ENCODE results near the gene PRTFDC1.

PRTFDC1 gene

DNA sequence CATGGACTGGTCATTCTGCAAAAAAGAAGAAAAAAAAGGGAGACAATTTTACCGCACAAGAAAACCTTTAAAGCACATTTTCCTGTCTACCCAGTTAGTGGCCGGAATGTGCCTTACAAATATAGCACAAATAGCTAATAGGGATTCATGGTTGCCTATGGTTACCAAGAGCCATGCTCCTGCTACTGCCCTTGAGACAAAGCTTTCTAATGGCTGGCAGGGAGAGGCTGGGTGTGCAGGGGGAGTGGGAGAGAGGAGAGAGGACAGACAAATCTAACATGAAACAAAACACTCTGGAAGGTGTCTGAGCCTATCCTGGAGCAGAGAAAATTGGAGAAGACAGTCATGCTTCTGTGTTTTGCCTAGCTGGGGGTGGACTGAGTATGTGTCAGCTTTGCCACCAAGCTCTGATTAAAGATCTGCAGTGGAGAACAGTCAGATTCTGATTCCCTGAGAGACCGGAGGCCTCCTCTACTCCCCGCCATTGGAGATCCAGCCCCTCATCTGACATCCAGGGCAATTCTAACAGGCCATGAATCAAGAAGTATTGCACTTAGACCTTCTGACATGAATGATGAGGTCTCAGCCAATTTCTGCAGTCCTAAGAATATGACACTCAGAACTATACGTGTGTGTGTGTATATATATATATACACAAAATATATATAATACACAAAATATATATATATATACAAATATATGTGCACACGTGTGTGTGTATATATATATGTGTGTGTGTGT is 80.2 kb downstream of the PRTFDC1 start:
- DNase-seq (ENCODE audit: low read depth), result no peak

DNA sequence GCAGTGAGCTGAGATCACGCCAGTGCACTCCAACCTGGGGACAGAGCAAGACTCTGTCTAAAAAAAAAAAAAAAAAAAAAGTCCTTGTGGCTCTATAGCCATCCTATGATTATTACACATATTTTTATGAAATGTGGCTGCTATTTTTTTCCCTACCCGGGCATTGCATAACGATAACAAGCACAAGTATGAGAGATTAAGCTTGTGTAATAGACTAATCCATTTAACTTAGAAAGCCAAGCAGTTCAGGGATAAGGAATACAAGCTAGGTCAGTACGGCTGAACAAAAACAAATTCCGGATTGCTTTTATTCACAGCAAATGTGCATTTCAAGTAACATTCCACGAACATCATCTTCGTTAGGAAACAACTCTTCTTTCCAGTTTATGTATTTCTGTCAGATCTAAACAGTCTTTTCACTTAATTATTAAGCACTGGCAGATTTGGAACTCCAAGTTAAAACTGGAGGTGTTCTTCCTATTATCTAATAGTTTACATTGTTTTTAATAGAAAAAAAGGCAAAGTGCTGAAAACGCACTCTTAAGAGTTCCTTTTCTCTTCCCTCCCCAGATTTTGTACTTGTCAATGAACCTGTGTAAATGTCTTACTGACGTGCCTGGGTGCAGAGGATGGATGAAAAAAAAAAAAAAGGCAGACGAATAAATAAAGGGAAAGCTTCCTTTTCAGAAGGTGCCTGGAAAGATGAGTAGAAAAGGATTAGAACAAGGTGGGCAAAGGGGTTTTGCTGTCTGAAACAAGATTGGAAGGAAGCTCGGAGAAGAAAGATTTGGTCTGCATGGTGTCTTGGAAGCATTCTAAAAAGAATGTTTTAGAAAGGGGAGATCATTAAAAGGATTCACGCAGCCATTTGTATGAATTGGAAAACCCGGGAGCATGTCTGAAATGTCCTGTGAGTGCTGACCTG is 81.1 kb downstream of the PRTFDC1 start:
- no peak for DNase-seq (ENCODE audit: low read depth)

DNA sequence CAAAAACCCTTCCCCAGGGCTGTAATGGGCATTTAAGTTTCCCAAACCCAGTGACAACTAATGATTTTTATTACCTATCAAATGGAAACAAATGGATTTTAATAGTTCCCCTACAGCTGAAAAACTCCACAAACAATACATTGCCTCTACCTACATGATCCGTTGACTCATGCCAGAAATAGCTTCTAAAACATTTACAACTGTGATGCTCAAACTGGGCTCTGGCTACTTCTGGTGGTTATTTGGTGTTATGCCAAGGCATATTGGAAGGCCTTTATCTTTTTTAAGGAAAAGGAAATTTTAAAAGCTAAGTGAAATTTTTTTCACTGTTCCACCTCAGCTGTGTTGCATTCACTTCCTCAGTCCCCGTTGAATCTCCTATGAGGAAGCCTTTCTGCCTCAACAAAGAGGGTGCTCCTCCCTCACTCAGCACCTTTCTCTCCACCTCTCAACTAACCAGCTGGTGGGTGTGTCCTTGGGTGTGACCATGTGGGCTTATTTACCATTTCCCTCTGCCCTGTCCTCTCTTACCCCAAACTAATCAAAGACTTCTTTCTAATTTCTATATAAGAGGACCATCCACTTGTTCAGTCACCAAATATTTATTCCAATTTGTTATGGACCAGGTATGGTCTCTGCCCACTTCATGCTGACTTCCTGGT is 82.9 kb downstream of the PRTFDC1 start:
- no peak for DNase-seq (ENCODE audit: low read depth)

DNA sequence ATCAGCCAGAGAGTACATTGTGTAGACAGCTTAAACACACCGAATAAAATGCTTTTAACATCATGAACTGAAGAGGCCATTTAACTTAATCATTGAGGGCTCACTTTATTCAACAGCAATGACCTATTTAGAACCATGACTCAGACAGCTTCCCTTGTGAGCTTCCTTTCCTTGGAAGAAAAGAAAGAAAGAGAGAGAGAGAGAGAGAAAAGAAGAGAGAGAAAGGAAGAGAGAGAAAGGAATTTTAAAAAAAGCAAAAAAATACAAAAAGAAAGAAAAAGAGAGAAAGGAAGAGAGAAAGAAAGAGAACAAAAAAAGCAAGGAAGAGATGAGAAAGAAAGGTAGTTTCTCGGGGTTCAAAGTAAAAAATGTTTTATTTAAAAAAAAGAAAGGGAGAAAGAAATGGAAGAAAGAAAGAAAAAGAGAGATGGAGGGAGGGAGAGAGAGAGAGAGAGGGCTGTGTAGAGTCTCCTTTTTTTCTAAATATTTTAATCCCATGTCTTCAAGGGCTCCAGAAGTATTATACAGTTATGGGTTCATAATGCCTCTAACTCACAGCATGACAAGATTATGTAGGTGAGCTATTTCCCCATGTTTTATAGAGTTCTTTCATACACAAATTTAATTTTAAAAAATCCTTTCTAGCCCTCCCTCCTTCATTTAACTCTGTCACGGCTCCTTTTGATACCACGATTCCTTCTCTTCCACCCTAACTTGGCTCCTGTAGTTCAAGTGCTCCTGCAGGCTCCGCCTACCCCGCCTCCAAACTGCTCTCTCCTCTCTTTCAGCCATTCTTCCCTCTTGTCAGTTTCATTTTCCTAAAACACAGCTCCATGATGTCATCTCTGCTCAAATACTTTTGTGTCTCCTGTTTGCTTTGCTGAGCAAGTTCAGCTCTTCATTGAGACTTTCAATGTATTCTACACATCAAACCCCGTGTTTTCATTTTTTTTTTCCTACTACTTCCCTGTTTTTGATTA is 85.5 kb downstream of the PRTFDC1 start:
- DNase-seq (ENCODE audit: low read depth), result no peak

DNA sequence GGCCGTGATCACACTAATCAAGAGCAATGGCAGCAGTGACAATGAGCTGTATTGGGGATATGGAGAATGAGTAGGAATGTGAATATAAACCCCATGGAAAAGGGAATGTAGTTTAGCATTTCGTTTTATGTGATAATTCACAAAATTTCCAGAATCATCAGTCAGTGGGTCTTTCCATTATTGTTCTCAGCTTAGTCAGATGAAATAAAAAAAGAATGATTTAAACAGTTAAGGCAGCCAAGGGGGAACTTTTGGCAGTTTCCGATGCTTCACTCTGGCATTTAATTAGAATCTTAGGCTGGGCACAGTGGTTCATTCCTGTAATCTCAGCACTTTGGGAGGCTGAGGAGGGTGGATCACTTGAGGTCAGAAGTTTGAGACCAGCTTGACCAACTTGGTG is 86.6 kb downstream of the PRTFDC1 start:
- DNase-seq (ENCODE audit: low read depth), result no peak

DNA sequence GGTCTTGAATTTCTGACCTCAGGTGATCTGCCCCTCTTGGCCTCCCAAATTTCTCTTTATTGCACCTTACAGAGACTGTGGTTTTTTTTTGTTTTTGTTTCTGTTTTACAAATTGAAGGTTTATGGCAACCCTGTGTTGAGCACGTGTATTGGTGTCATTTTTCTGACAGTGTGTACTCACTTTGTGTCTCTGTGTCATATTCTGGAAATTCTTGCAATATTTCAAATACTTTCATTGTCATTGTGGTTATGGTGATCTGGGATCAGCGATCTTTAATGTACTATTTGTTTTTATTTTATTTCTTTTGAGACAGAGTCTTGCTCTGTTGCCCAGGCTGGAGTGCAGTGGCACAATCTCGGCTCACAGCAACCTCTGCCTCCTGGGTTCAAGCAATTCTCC is 89.8 kb downstream of the PRTFDC1 start:
- no peak for DNase-seq (ENCODE audit: low read depth)

DNA sequence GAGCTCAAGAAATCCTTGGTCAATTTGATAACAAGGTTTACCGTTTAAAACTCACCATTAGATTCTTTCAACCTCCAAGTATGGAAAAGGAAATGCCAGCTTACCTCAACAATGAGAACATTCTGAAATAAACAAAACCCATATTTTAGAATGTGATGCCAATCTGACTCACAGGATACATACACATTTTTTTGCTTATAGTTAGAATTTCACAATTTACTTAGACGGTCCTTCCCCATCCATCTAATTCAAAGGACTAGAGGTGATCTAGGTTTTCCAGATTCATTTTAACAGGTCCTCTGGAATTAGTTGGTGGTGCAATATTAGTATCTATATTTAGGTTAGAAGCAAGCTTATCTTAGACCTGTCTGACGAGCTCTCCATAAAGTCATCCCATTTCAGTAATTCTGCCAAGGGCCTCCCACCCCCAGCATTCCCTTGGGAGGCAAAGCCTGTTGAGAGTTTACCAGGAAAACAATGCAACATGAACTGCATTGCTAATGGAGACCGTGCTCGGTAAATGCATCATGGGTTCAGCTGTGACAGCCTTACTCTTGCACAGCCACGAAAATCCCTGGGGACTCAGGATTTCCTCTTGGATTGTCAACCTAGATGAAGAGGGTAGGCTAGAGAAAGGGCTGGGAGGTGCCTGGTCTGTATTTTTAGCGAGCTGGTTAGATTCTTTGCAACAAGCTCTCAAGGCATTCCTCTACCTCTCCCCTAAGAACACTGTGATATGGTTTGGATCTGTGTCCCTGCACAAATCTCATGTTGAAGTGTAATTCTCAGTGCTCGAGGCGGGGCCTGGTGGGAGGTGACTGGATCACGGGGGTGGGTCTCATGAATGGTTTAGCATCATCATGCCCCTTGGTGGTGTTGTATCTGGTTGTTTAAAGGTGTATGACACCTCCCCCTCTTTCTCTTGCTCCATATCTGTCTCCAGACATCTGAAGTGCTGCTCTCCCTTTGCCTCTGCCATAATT is 93.8 kb downstream of the PRTFDC1 start:
- no peak for DNase-seq (ENCODE audit: low read depth)

DNA sequence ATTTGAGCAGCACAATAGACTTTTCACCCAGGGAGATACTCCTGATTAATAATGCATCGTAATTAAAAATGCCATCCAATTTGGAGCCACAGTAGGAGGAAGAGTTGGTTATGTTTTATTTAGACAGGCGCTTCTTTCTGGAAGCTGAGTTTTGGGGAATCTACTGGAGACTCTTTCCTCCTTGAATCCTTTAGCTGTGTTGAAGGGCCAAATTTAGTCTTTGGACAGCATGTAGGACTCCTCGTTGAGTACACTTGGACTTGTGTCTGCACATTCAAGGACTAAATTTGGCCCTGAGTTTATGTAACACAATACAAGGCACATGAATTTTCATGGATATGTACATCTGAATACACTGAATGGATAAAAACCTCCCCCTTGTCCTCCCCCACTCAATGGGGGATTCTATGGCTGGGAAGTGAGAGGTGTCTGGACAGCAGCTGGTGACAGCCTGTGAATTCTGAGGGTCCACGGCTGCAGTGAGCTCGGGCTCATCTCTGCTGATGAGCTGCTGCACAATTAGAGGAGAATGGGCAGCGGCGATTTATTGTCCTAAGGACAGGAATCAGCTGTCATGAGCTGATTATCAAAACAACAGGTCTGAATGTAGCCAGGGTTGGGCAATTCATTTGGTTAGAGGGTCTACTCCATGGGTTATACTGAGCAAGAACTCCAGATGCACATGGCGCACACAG is 95.2 kb downstream of the PRTFDC1 start:
- no peak for DNase-seq (ENCODE audit: low read depth)

DNA sequence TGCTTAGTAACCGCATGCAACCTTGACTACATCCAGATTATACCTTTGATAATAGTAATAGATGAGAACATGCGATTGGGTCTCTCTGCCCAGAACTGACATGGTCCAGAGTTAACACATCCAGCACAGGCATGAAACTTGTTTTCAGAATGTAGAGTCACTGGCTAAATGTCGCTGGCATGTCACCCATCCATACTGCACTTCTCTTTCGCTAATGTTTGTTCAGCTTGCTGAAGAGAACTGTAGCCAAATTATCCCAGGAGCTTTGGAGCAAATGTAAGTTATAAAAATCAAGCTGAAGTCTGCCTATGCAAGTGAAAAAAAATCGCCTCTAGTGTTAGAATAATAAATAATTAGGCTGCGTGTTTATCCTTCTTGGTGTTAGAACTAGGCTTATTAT is 98.2 kb downstream of the PRTFDC1 start:
- DNase-seq (ENCODE audit: low read depth), result no peak

DNA sequence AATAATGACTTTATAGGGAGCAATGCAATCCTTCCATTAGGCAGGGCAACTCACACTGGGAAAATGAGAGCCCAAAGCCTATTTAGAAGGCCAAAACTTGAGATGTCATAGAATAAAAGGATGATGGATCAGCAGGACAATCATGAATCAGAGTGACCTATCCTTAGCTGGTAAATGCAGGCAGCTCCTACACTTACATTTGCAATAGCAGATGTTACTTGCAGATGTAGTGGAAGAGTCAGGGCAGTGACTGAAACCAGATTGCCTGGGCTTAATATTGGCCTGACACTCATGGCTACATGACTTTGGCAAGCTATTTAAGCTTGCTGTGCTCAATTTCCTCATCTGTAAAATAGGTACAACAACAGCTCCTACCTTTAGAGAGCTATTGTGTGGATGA is 98.7 kb downstream of the PRTFDC1 start:
- no peak for DNase-seq (ENCODE audit: low read depth)

DNA sequence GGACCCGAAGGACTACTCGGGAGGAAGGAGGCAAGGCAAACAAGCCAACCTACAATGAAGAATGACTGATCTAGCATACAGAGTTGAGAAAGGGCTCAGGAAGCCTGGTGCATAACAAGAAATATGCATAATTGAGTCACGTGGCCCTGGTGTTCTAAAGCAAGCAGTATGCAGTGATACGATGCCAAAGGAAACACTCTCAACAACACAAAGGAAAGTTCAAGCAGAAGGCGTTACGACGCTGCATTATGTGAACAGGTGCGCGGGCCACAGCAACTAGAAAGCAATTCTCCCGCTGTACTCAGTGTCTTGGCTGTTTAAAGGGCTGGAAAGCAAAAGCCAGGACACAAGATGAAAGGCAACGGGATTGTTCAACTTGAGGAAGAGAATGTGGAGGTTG is 100.8 kb downstream of the PRTFDC1 start:
- DNase-seq (ENCODE audit: low read depth), result no peak

DNA sequence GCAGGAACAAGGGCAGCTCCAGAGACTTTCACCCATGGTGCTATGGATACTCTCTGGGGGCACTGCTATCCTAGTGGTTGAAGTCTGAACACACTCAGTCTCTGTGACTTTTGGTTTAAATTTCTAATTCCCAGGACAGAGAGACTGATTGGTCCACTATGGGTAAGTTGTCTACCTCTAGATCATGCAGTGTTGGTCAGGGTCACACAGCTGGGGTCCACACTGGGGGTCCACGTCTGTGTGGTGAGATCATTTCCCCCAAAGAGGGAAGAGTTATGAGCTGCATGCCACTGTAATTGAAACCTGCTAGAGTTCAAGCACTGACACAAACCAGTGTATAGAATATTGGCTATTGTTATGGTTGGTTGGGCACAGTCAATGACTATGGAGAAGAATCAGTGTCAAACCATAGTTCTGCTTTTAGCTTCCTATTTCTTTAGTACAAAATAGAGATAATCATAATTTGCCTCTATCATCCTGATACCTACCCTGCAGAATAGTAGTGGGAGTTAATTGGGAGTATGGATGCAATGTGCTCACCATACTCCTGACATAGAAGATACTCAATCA is 101.6 kb downstream of the PRTFDC1 start:
- DNase-seq (ENCODE audit: low read depth), result no peak

DNA sequence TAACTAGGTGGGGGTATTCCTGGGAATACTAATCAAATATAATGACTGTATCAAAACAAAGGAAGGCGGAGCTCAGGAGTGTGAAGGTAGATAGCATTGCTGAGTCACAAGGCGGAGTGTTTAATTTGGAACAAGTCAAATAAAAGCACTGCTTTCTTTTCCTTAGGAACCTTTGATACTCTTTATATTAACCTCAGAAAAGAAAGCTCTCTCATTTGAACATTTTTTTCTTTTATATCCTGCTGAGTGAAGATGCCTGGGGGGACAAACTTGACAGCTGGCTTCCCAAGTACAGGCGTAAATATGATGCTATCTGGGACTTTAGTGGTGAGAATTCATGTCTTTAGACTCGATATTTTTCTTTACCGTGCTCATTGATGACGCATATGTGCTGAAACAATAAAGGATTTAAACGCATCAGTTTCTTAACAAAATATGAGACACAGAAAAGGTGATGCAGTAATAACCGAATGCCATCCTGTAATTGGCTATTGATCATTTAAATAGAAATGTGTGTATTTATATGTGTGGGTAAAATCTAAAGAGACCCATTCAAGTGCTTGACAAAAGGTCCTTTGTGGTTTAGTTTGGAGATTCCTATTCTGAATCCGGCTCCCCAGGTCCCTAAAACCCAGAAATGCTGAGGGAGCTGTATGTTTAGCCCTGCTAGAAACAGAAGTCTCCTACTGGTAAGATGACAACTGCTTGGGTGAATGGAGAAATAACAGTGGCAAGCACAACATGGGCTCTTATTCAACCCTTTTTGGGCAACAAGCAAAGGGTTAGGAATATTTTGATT is 102.7 kb downstream of the PRTFDC1 start:
- no peak for DNase-seq (ENCODE audit: low read depth)

DNA sequence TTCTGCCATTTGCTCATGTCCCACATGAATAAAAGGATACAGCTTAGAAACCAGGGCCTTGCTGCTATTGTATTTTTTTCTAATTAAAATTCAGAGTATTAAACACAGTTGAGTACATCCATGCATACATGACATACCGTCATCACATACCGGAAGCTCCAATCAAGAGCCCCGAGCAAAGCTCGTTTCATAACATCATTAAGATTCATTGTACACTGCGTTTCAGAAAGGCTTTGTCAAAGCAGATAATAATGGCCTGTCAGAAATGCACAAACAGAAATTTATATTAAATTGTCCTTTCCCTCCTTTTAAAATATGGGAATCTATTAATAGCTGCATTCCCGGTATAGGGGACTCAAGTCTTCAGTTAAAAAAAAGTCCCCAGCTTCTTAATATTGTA is 103.4 kb downstream of the PRTFDC1 start:
- no peak for DNase-seq (ENCODE audit: low read depth)

DNA sequence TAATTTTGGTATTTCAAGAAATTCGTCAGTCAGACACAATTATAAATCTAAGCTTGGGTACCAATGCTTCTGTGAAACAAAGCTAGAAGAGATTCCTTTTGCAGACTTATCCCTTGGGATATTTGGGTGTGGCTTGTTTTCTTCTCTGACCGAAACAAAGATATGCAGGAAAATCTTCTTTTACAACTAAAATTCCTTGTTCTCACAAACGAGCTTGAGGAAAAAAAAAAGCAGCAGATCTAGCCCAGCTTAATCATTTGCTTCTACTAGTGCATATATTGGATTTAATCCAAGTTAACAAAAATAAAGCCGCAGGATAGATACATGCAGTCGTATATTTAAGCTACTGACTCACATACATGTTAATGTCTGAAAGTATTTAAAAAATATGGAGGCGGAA is 104.2 kb downstream of the PRTFDC1 start:
- DNase-seq (ENCODE audit: low read depth), result no peak

DNA sequence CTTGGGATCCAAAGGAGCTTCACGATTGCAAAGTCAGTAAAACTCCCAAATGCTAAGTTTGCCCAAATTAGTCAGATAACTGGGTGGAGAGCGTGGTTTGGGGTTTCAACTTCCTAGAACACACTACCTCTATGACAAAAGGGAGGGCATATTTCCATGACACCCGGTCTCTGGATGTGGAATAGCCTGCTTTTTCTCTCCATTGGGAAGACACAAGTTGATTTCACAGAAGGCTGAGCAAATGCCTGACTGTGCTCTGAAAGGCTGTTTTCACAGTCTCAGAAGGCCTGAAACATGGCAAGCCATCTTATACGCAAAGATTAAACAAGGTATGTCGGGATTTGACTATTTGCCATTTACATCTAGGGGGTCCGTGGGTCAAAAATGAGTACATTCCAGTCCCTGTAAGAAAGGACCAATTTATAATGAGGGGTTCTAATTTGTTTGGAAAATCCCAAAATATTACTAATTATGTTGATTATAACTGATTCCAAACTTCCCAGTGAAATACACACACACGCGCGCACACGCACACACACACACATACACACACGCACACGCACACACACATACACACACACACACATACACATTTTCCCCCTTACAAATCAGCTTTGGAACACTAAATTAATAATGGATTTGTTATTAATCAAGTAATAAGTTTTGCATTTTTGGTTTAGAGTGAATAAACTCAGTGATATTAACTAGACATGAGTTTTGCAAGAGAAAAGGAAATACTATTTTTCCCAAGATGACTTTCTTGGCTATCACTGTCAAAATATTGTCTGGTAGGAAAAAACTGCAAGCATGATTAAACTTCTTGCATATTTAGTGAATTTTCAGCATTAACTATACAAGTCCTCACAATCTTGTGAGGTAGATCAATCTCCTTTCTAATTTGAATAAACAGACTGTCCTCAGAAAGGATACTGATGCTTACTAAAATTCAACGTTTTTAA is 105.0 kb downstream of the PRTFDC1 start:
- DNase-seq (ENCODE audit: low read depth), result no peak

DNA sequence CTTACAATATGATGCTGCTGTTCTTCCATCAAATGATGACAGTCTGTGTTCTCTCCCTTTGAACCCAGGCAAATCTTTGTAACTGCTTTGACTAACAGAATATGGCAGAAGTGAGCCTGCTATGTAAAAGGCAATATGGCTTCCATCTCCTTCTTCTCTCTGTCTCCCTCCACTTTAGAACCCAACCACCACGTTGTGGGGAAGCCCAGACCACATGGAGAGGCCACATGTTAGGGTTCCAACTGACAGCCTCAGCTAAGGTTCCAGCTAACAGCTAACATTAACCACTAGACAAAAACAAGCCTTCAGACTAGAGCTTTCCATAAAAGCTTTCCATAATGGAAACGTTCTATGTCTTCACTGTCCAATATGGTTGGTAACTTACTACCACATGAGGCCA is 107.7 kb downstream of the PRTFDC1 start:
- no peak for DNase-seq (ENCODE audit: low read depth)
